T-helper 9 cell (primary cell): Measurements from ENCODE around the gene AZU1.
"Not testable (repeated sequence)": the region's sequence is repeated elsewhere in the genome, so short reads cannot be mapped to it uniquely, and the experiment has no call there.

Experiments
- DNase-seq: peaks from one replicate; pipeline ENCODE4 v3.0.0-alpha.2; 2020

The AZU1 gene

GRCh38 chr19:810883-811489 lies 16.7 kb upstream of the AZU1 start:
- DNase-seq, result no peak

- no peak for DNase-seq
These were observed 16.1 kb upstream of the AZU1 start for GRCh38 chr19:811506-812048.

- no peak for DNase-seq
These were observed 15.4 kb upstream of the AZU1 start for GRCh38 chr19:812049-812746.

- no peak for DNase-seq
These were observed 14.9 kb upstream of the AZU1 start for GRCh38 chr19:812747-813218.

GRCh38 chr19:813219-814151 lies 14.2 kb upstream of the AZU1 start:
- no peak for DNase-seq

GRCh38 chr19:814152-815078 lies 13.2 kb upstream of the AZU1 start:
- no peak for DNase-seq

GRCh38 chr19:815079-815774 lies 12.4 kb upstream of the AZU1 start:
- DNase-seq, result no peak

GRCh38 chr19:815775-816499 lies 11.7 kb upstream of the AZU1 start:
- no peak for DNase-seq

- no peak for DNase-seq
These were observed 11.2 kb upstream of the AZU1 start for GRCh38 chr19:816500-816857.

- not testable (repeated sequence) for DNase-seq
These were observed 7.4 kb upstream of the AZU1 start for GRCh38 chr19:820212-820611.

GRCh38 chr19:821231-821824 lies 6.3 kb upstream of the AZU1 start:
- no peak for DNase-seq

- no peak for DNase-seq
These were observed 5.7 kb upstream of the AZU1 start, which contains the start of gene PLPPR3 for GRCh38 chr19:821825-822503. Gene PLPPR3 (minus strand): TSS chr19:821955. CDS start chr19:821559, 396 bp downstream.

GRCh38 chr19:823565-824121 lies 4.0 kb upstream of the AZU1 start:
- no peak for DNase-seq

- DNase-seq, result no peak
These were observed 2.8 kb upstream of the AZU1 start for GRCh38 chr19:824885-825284.

GRCh38 chr19:825897-826644 lies 1.6 kb upstream of the AZU1 start:
- no peak for DNase-seq

GRCh38 chr19:827314-827709 lies 325 bp upstream of the AZU1 start:
- DNase-seq, result no peak

- DNase-seq, result no peak
These were observed 1.6 kb downstream of the AZU1 start for GRCh38 chr19:829129-829758.
